ENCODE measurements around the gene ZNF524. TPM values are rescaled to one million over a fixed set of nuclear protein-coding genes. Genes with fewer than 3 reads are reported as not detected.

Gene ZNF524
- total and polyA plus RNA-seq, 7 donors: 24.5 to 49.2 (median 37.1) TPM

DNA sequence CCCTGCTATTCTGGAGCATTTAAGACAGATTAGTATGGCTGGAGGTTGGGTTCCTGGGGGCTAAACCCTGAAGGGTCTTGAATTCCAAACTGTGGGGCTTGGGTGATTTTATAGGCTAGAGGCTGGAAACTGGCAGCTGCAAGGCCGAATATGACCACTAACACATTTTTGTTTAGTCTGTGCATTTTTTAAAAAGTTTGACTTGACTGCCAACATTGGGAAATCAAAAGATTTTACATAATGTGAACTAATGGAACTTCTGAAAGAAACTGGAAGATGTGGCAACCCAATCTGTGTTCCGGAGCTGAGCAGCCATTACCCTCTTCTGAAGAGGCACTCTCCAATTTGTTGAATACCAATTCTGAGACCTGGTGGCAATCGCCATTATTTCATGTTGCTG is 19.2 kb downstream of the ZNF524 start:
- H3K4me3 ChIP-seq: no peak overlapping the region
- intact Hi-C loops (cut with DNase I): no loop called here
- peaks cover 0 to 8% (median 7%) of the 10 kb centered on the region in 4 donors for H3K4me1 ChIP-seq
- no peak for DNase-seq
- peak overlapping the region in 1 of 4 donors; percentile 51 for H3K27ac ChIP-seq
- H3K27me3 ChIP-seq: no peaks in the 10 kb centered on the region
- WGBS, 2 donors: 78 to 84% methylated on average over 3 of the region's 3 CpGs
- peaks cover 17 to 53% (median 35%) of the 10 kb centered on the region in 4 donors for H3K36me3 ChIP-seq
- H3K9me3 ChIP-seq: no peaks in the 10 kb centered on the region
- TF ChIP-seq EP300 (IDR thresholded peaks at IDR 0.05): no peak
- TF ChIP-seq POLR2AphosphoS5 (IDR thresholded peaks at IDR 0.05): no peak
- TF ChIP-seq POLR2A (IDR thresholded peaks at IDR 0.05): no peak
- TF ChIP-seq, protein P1, sequence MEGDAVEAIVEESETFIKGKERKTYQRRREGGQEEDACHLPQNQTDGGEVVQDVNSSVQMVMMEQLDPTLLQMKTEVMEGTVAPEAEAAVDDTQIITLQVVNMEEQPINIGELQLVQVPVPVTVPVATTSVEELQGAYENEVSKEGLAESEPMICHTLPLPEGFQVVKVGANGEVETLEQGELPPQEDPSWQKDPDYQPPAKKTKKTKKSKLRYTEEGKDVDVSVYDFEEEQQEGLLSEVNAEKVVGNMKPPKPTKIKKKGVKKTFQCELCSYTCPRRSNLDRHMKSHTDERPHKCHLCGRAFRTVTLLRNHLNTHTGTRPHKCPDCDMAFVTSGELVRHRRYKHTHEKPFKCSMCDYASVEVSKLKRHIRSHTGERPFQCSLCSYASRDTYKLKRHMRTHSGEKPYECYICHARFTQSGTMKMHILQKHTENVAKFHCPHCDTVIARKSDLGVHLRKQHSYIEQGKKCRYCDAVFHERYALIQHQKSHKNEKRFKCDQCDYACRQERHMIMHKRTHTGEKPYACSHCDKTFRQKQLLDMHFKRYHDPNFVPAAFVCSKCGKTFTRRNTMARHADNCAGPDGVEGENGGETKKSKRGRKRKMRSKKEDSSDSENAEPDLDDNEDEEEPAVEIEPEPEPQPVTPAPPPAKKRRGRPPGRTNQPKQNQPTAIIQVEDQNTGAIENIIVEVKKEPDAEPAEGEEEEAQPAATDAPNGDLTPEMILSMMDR (IDR thresholded peaks at IDR 0.05): no peak

DNA sequence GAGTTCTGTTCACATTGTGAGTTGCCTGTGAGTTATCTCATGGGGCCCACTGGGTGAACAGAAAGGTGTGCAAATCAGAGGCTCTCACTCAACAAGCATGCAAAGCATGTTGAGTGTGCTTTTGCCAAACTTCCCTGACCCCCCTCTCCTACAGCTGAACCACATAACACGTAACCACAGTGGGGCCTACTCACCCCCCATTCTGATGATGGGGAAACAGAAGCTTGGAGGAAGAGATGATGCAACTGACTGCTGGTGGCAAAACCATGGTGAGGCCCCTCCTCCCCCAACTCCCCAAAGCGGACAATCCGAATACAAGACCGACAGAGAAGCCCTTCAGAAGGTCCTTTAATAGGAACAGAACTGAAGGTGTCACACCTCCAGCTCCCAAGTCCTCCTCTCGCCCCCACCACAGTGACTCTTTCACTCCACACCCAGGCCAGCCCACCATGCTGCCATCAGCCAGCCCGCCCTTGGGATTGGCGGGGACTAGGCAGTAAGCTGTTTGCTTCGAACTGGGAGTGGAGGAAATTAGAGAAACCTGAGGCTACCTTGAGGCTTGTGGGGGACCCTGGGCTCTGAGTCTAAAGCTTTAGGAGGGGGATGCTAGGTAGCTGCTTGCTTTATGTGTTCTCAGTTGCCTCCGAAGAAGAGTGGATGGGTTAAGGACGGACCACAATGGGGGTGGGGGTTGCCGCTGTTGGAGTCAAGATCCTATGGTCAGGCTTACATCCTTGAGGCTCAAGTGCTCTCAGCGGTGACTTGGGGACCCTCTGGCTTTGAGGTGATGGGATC is 20.5 kb downstream of the ZNF524 start:
- TF ChIP-seq EP300 (IDR thresholded peaks at IDR 0.05): no peak
- TF ChIP-seq, protein P1 (IDR thresholded peaks at IDR 0.05): no peak
- TF ChIP-seq POLR2AphosphoS5 (IDR thresholded peaks at IDR 0.05): no peak
- no peak for TF ChIP-seq POLR2A (IDR thresholded peaks at IDR 0.05)
- Histone ChIP-seq H3K9me3 (no peaks in the 10 kb centered on the region), H3K27me3 (no peaks in the 10 kb centered on the region), H3K4me1 (peaks cover 0 to 14% (median 13%) of the 10 kb centered on the region in 4 donors), H3K4me3 (no peak overlapping the region), H3K36me3 (peaks cover 11 to 41% (median 24%) of the 10 kb centered on the region in 4 donors), H3K27ac (no peak overlapping the region)
- intact Hi-C loops (cut with DNase I): no loop called here
- 83 to 93% methylated on average over 12 of the region's 12 CpGs for WGBS, 2 donors
- no peak for DNase-seq

DNA sequence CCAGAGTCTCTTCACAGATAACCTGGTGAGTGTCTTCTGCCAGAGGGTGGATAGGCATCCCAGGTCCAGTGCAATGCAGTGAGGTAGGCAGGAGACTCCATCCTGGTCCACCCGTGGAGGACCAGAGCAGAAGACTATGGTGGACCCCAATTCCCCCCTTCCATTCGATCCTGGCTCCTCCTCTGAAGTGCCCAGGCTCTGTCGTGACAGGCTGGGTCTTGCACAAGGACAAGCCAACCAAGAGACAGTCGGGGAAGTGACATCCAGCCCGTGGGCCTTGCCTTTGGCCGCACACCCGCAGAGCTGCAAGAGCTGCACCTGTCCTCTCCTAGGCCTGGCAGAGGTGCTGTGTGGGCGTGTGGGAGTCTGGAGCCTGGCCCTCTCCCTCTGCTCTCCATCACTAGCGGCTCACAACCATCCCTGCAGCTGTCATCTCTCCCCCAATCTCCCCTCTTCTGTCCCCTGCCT is 21.2 kb downstream of the ZNF524 start:
- H3K4me1 ChIP-seq: peaks cover 0 to 14% (median 13%) of the 10 kb centered on the region in 4 donors
- peaks cover 7 to 34% (median 18%) of the 10 kb centered on the region in 4 donors for H3K36me3 ChIP-seq
- WGBS, 2 donors: 82 to 86% methylated on average over 9 of the region's 9 CpGs
- no peak for DNase-seq
- H3K9me3 ChIP-seq: no peaks in the 10 kb centered on the region
- intact Hi-C loops (cut with DNase I): no loop called here
- TF ChIP-seq, protein P1 (IDR thresholded peaks at IDR 0.05): no peak
- TF ChIP-seq POLR2AphosphoS5 (IDR thresholded peaks at IDR 0.05) (no peak), POLR2A (IDR thresholded peaks at IDR 0.05) (no peak), EP300 (IDR thresholded peaks at IDR 0.05) (no peak)
- H3K27ac ChIP-seq: no peak overlapping the region
- H3K4me3 ChIP-seq: no peak overlapping the region
- no peaks in the 10 kb centered on the region for H3K27me3 ChIP-seq

DNA sequence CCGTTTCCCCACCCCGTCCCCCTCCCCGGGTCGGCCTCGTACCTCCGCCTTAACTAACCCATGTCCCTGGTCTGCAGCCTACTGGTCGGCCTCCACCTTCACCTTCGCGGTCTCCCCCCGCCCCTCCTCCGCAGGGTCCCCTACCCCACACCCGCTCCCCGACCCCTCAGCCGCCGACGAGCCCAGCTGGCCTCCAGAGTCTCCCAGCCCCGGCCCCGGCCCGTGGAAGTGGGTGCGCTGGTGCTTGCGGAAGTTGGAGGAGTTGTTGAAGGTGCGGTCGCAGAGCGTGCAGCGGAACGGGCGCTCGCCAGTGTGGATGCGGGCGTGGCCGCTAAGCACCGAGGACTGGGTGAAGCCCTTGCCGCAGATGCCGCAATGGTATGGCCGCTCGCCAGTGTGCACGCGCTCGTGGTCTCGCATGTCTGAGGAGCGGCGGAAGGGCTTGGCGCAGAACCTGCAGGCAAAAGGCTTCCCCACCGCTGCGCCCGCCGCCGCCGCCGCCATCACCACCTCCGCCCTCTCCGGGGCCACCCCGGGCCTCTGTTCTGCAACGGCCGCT is 21.7 kb downstream of the ZNF524 start:
- H3K4me3 ChIP-seq: no peak overlapping the region
- DNase-seq: no peak
- H3K4me1 ChIP-seq: peaks cover 0 to 14% (median 13%) of the 10 kb centered on the region in 4 donors
- no peaks in the 10 kb centered on the region for H3K9me3 ChIP-seq
- no peak for TF ChIP-seq EP300 (IDR thresholded peaks at IDR 0.05)
- no peak for TF ChIP-seq POLR2A (IDR thresholded peaks at IDR 0.05)
- TF ChIP-seq, protein P1 (IDR thresholded peaks at IDR 0.05): no peak
- no peak for TF ChIP-seq POLR2AphosphoS5 (IDR thresholded peaks at IDR 0.05)
- H3K36me3 ChIP-seq: peaks cover 2 to 29% (median 13%) of the 10 kb centered on the region in 4 donors
- 96 to 97% methylated on average over 55 of the region's 55 CpGs for WGBS, 2 donors
- no peak overlapping the region for H3K27ac ChIP-seq
- H3K27me3 ChIP-seq: no peaks in the 10 kb centered on the region
- intact Hi-C loops (cut with DNase I): no loop called here
